HEK293 (cell line): ENCODE data around the gene CDC42BPA.

Experiments
- CTCF ChIA-PET: fragments of 350-600 bp; formaldehyde crosslinking; extraction: SDS; loops from one replicate; lab custom pipeline; 2021; ENCODE audit warnings: antibody characterized with exemption; lab: Yijun Ruan, JAX
- POLR2A ChIA-PET: fragments of 300-600 bp; formaldehyde crosslinking; extraction: SDS; loops from one replicate; lab custom pipeline; 2020; ENCODE audit warnings: antibody characterized with exemption, inconsistent platforms; lab: Yijun Ruan, JAX
- H3K27ac ChIP-seq: fragments of 200-500 bp; sonication (Bioruptor generic); 2 replicates; pipeline ENCODE4 v1.5.1; 2014; ENCODE audit warnings: low read depth, low read length, control low read depth, inconsistent platforms; ENCODE audit errors: extremely low read depth
- H3K36me3 ChIP-seq, 2 experiments: fragments of 200-500 bp in 1 of 2; sonication (Bioruptor generic) in 1 of 2; 1 replicate in 1 of 2; 2 replicates in 1 of 2; pipeline ENCODE4 v1.5.1; 2014 to 2017; ENCODE audit warnings: inconsistent platforms in 2 of 2, low read length in 2 of 2; ENCODE audit not compliant: control insufficient read depth in 2 of 2, insufficient read depth in 1 of 2
- H3K4me1 ChIP-seq: fragments of 200-500 bp; sonication (Bioruptor generic); 2 replicates; pipeline ENCODE4 v1.5.1; 2014; ENCODE audit warnings: mild to moderate bottlenecking, low read length, inconsistent platforms; ENCODE audit not compliant: control insufficient read depth, insufficient read depth
- H3K4me3 ChIP-seq: 2 replicates; pipeline ENCODE4 v1.5.1; 2011; ENCODE audit warnings: low read depth, mild to moderate bottlenecking, control low read depth, low read length, moderate library complexity
- H3K9me3 ChIP-seq: fragments of 200-500 bp; sonication (Bioruptor generic); 2 replicates; pipeline ENCODE4 v1.5.1; 2014; ENCODE audit warnings: low read depth, low read length, inconsistent platforms; ENCODE audit not compliant: control insufficient read depth, insufficient read depth
- GLI4 ChIP-seq: fragments of 450-650 bp; formaldehyde crosslinking; IDR thresholded peaks from 2 replicates; pipeline ENCODE4 v1.5.1; 2016; ENCODE audit warnings: missing biosample characterization, missing genetic modification characterization
- HOXC10 ChIP-seq: sonication (generic); formaldehyde crosslinking; IDR thresholded peaks from 2 replicates; pipeline ENCODE4 v1.8.1; 2023; ENCODE audit warnings: mild to moderate bottlenecking, missing genetic modification reagents
- MEIS1 ChIP-seq: sonication (generic); formaldehyde crosslinking; IDR thresholded peaks from 2 replicates; pipeline ENCODE4 v1.8.1; 2022; ENCODE audit warnings: missing genetic modification reagents, mild to moderate bottlenecking, borderline replicate concordance
- OVOL3 ChIP-seq: fragments of 450-650 bp; formaldehyde crosslinking; IDR thresholded peaks from 2 replicates; pipeline ENCODE4 v1.5.1; 2016; ENCODE audit warnings: missing biosample characterization, missing genetic modification characterization
- PRDM6 ChIP-seq: fragments of 450-650 bp; formaldehyde crosslinking; IDR thresholded peaks from 2 replicates; pipeline ENCODE4 v1.5.1; 2017; ENCODE audit warnings: missing biosample characterization, missing genetic modification characterization
- TRIM28 ChIP-seq: IDR thresholded peaks from 2 replicates; pipeline ENCODE4 v1.6.1; 2011; ENCODE audit warnings: low read length, control low read depth, borderline replicate concordance
- ZBTB1 ChIP-seq: fragments of 450-650 bp; formaldehyde crosslinking; IDR thresholded peaks from 2 replicates; pipeline ENCODE4 v1.5.1; 2016; ENCODE audit warnings: missing biosample characterization, missing genetic modification characterization
- ZNF112 ChIP-seq: fragments of 450-650 bp; formaldehyde crosslinking; IDR thresholded peaks from 2 replicates; pipeline ENCODE4 v1.5.0; 2017; ENCODE audit warnings: missing biosample characterization, missing genetic modification characterization
- ZNF133 ChIP-seq: fragments of 450-650 bp; formaldehyde crosslinking; IDR thresholded peaks from 2 replicates; pipeline ENCODE4 v1.5.1; 2016; ENCODE audit warnings: missing biosample characterization, missing genetic modification characterization
- ZNF140 ChIP-seq: fragments of 450-650 bp; formaldehyde crosslinking; IDR thresholded peaks from 2 replicates; pipeline ENCODE4 v1.5.1; 2016; ENCODE audit warnings: missing biosample characterization, missing genetic modification characterization
- ZNF184 ChIP-seq: fragments of 450-650 bp; IDR thresholded peaks from 2 replicates; pipeline ENCODE4 v1.5.1; 2018; ENCODE audit warnings: missing biosample characterization, mild to moderate bottlenecking, missing genetic modification characterization
- ZNF221 ChIP-seq: fragments of 450-650 bp; formaldehyde crosslinking; IDR thresholded peaks from 2 replicates; pipeline ENCODE4 v1.5.1; 2017; ENCODE audit warnings: missing biosample characterization, missing genetic modification characterization, borderline replicate concordance
- ZNF280C ChIP-seq: fragments of 450-650 bp; formaldehyde crosslinking; IDR thresholded peaks from 2 replicates; pipeline ENCODE4 v1.5.1; 2016; ENCODE audit warnings: missing biosample characterization, missing genetic modification characterization
- ZNF280D ChIP-seq: fragments of 450-650 bp; formaldehyde crosslinking; IDR thresholded peaks from 2 replicates; pipeline ENCODE4 v1.5.1; 2016; ENCODE audit warnings: missing biosample characterization, missing genetic modification characterization
- ZNF423 ChIP-seq: fragments of 450-650 bp; formaldehyde crosslinking; IDR thresholded peaks from 2 replicates; pipeline ENCODE4 v1.5.1; 2016; ENCODE audit warnings: missing biosample characterization, missing genetic modification characterization
- ZNF426 ChIP-seq: fragments of 450-650 bp; formaldehyde crosslinking; IDR thresholded peaks from 2 replicates; pipeline ENCODE4 v1.5.1; 2017; ENCODE audit warnings: missing biosample characterization, missing genetic modification characterization, mild to moderate bottlenecking, inconsistent platforms, moderate library complexity
- ZNF518A ChIP-seq: fragments of 450-650 bp; formaldehyde crosslinking; conservative IDR thresholded peaks from 2 replicates; pipeline ENCODE4 v1.5.1; 2016; ENCODE audit warnings: low read depth, missing biosample characterization, missing genetic modification characterization
- ZNF555 ChIP-seq: fragments of 450-650 bp; formaldehyde crosslinking; conservative IDR thresholded peaks from 2 replicates; pipeline ENCODE4 v1.5.1; 2017; ENCODE audit warnings: missing biosample characterization, mild to moderate bottlenecking, missing genetic modification characterization, inconsistent platforms
- ZNF560 ChIP-seq: fragments of 450-650 bp; formaldehyde crosslinking; IDR thresholded peaks from 2 replicates; pipeline ENCODE4 v1.5.1; 2017; ENCODE audit warnings: missing biosample characterization, missing genetic modification characterization, borderline replicate concordance
- ZNF776 ChIP-seq: fragments of 450-650 bp; formaldehyde crosslinking; IDR thresholded peaks from 2 replicates; pipeline ENCODE4 v1.5.0; 2017; ENCODE audit warnings: missing biosample characterization, missing genetic modification characterization, borderline replicate concordance
- ZNF792 ChIP-seq: fragments of 450-650 bp; formaldehyde crosslinking; IDR thresholded peaks from 2 replicates; pipeline ENCODE4 v1.5.1; 2016; ENCODE audit warnings: missing biosample characterization, missing genetic modification characterization
- ZNF843 ChIP-seq: fragments of 450-650 bp; formaldehyde crosslinking; IDR thresholded peaks from 2 replicates; pipeline ENCODE4 v1.5.1; 2016; ENCODE audit warnings: missing biosample characterization, missing genetic modification characterization

CDC42BPA gene

GRCh38 chr1:226990133-226990716, 328.1 kb downstream of the CDC42BPA start (continued):
- no peak for TF ChIP-seq PRDM6 (tag by site-specific recombination)
- TF ChIP-seq, all 188 proteins: peak for 0

- H3K27ac ChIP-seq, result no peak overlapping the region
- H3K4me3 ChIP-seq, result no peak overlapping the region
- POLR2A ChIA-PET, result no interaction called here
- H3K9me3 ChIP-seq, result no peaks in the 10 kb centered on the region
- H3K4me1 ChIP-seq, result no peaks in the 10 kb centered on the region
- CTCF ChIA-PET, result no interaction called here
- peaks cover 0 to 35% of the 10 kb centered on the region in 2 experiments; a peak in 1 of 3 replicates for H3K36me3 ChIP-seq
- TF ChIP-seq ZNF140 (tag by site-specific recombination) (no peak), ZNF184 (tag by site-specific recombination) (no peak), ZNF133 (no peak), ZNF280C (tag by site-specific recombination) (no peak), ZNF843 (tag by site-specific recombination) (no peak), ZNF792 (no peak), OVOL3 (tag by site-specific recombination) (no peak), ZNF280D (no peak), GLI4 (no peak), HOXC10 (no peak), ZNF423 (no peak), ZBTB1 (no peak), MEIS1 (CRISPR knock-in tag) (no peak), ZNF426 (tag by site-specific recombination) (no peak), TRIM28 (no peak)
Measured at GRCh38 chr1:226989085-226989920, 329.0 kb downstream of the CDC42BPA start.

- Histone ChIP-seq H3K4me3 (no peak overlapping the region), H3K27ac (no peak overlapping the region), H3K9me3 (no peaks in the 10 kb centered on the region), H3K4me1 (no peaks in the 10 kb centered on the region), H3K36me3 (peaks cover 0 to 41% of the 10 kb centered on the region in 2 experiments; a peak in 1 of 3 replicates)
- CTCF ChIA-PET, result no interaction called here
- POLR2A ChIA-PET, result no interaction called here
- no peak for TF ChIP-seq ZNF560 (tag by site-specific recombination)
- TF ChIP-seq ZNF112 (tag by site-specific recombination), result no peak
- TF ChIP-seq ZNF518A, result no peak
- TF ChIP-seq ZNF221 (tag by site-specific recombination), result no peak
- TF ChIP-seq ZNF555 (tag by site-specific recombination), result no peak
- TF ChIP-seq ZNF776 (tag by site-specific recombination), result no peak
- TF ChIP-seq ZNF792, result no peak
Measured at GRCh38 chr1:226988334-226988666, 330.0 kb downstream of the CDC42BPA start.
